Type B pancreatic cell (in vitro differentiated cells): ENCODE measurements around the gene DNAJC5. TPM values are rescaled to one million over a fixed set of nuclear protein-coding genes. Genes with fewer than 3 reads are reported as not detected.

Experiments
- DNase-seq: peaks from one replicate; pipeline ENCODE4 v3.0.0; 2021; ENCODE audit warnings: mixed read lengths; ENCODE audit not compliant: unreplicated experiment; ENCODE audit errors: extremely low spot score
- H3K27ac Mint-ChIP-seq: 2 replicates; pipeline ENCODE4 v1.8.0; 2021; ENCODE audit warnings: mild to moderate bottlenecking, mixed read lengths
- H3K27me3 Mint-ChIP-seq: 2 replicates; pipeline ENCODE4 v1.8.0; 2021; ENCODE audit warnings: mixed read lengths
- H3K36me3 Mint-ChIP-seq: 2 replicates; pipeline ENCODE4 v1.8.0; 2021; ENCODE audit warnings: mixed read lengths
- H3K4me1 Mint-ChIP-seq: one replicate; pipeline ENCODE4 v1.8.0; 2021; ENCODE audit warnings: mixed read lengths; ENCODE audit not compliant: unreplicated experiment
- H3K4me3 Mint-ChIP-seq: 2 replicates; pipeline ENCODE4 v1.8.0; 2021; ENCODE audit warnings: mild to moderate bottlenecking, mixed read lengths
- H3K9me3 Mint-ChIP-seq: 2 replicates; pipeline ENCODE4 v1.8.0; 2021; ENCODE audit warnings: mixed read lengths
- CTCF ChIP-seq: fragments of 200-600 bp; sonication (generic); conservative IDR thresholded peaks from 2 replicates; pipeline ENCODE4 v1.5.0; 2021; ENCODE audit warnings: antibody characterized with exemption, mild to moderate bottlenecking
- total RNA-seq: library from RNA; stranded (reverse); gene quantifications from 2 replicates; pipeline ENCODE4 v1.2.1, GENCODE V29; 2021; ENCODE audit warnings: low replicate concordance

DNAJC5 gene
- total RNA-seq, 1 donor from 2014 or later: 44.1 TPM

- H3K36me3 Mint-ChIP-seq: no peaks in the 10 kb centered on the region
- no peaks in the 10 kb centered on the region for H3K9me3 Mint-ChIP-seq
- TF ChIP-seq CTCF: no peak
- DNase-seq: no peak
- no peaks in the 10 kb centered on the region for H3K4me1 Mint-ChIP-seq
- H3K4me3 Mint-ChIP-seq: no peak overlapping the region
- H3K27ac Mint-ChIP-seq: no peak overlapping the region
- H3K27me3 Mint-ChIP-seq: no peaks in the 10 kb centered on the region
Observed at GRCh38 chr20:63963348-63963741, 68.4 kb downstream of the DNAJC5 start.

- TF ChIP-seq CTCF: no peak
- Mint-ChIP-seq H3K27me3 (no peaks in the 10 kb centered on the region), H3K4me3 (no peak overlapping the region), H3K4me1 (no peaks in the 10 kb centered on the region), H3K36me3 (no peaks in the 10 kb centered on the region), H3K9me3 (no peaks in the 10 kb centered on the region), H3K27ac (no peak overlapping the region)
- DNase-seq: no peak
Observed at GRCh38 chr20:63963784-63964301, 68.9 kb downstream of the DNAJC5 start.

GRCh38 chr20:63964412-63964811 is 69.5 kb downstream of the DNAJC5 start:
- no peaks in the 10 kb centered on the region for H3K4me1 Mint-ChIP-seq
- no peaks in the 10 kb centered on the region for H3K9me3 Mint-ChIP-seq
- no peak overlapping the region for H3K4me3 Mint-ChIP-seq
- no peaks in the 10 kb centered on the region for H3K27me3 Mint-ChIP-seq
- no peak overlapping the region for H3K27ac Mint-ChIP-seq
- H3K36me3 Mint-ChIP-seq: no peaks in the 10 kb centered on the region
- no peak for TF ChIP-seq CTCF
- DNase-seq: no peak

GRCh38 chr20:63966172-63966943 is 71.4 kb downstream of the DNAJC5 start:
- no peak overlapping the region for H3K27ac Mint-ChIP-seq
- H3K4me3 Mint-ChIP-seq: no peak overlapping the region
- H3K9me3 Mint-ChIP-seq: no peaks in the 10 kb centered on the region
- no peaks in the 10 kb centered on the region for H3K4me1 Mint-ChIP-seq
- no peak for DNase-seq
- no peaks in the 10 kb centered on the region for H3K36me3 Mint-ChIP-seq
- TF ChIP-seq CTCF: no peak
- no peaks in the 10 kb centered on the region for H3K27me3 Mint-ChIP-seq

- Mint-ChIP-seq H3K4me3 (no peak overlapping the region), H3K9me3 (no peaks in the 10 kb centered on the region), H3K27me3 (no peaks in the 10 kb centered on the region), H3K27ac (no peak overlapping the region), H3K36me3 (no peaks in the 10 kb centered on the region), H3K4me1 (no peaks in the 10 kb centered on the region)
- TF ChIP-seq CTCF: no peak
- no peak for DNase-seq
Observed at GRCh38 chr20:63966944-63967322, 72.0 kb downstream of the DNAJC5 start.
